Uterus (tissue), 2 donors: Measurements from ENCODE around the gene CAMK1.

Experiments used
- POLR2A ChIP-seq, 2 donors: fragments of 450-650 bp; IDR thresholded peaks; one replicate each; pipeline ENCODE4 v1.6.1; 2016; ENCODE audit warnings: antibody characterized with exemption in 2 of 2, mild to moderate bottlenecking in 1 of 2, moderate library complexity in 1 of 2
- TF ChIP-seq, protein P1 (sequence below), 4 experiments: fragments of 200-600 bp in 2 of 4; fragments of 450-650 bp in 2 of 4; sonication (generic) in 2 of 4; IDR thresholded peaks; one replicate each; pipeline ENCODE4 v1.5.1; 2016 to 2019; ENCODE audit warnings: antibody characterized with exemption in 4 of 4, mild to moderate bottlenecking in 2 of 4, moderate library complexity in 1 of 4

DNA sequence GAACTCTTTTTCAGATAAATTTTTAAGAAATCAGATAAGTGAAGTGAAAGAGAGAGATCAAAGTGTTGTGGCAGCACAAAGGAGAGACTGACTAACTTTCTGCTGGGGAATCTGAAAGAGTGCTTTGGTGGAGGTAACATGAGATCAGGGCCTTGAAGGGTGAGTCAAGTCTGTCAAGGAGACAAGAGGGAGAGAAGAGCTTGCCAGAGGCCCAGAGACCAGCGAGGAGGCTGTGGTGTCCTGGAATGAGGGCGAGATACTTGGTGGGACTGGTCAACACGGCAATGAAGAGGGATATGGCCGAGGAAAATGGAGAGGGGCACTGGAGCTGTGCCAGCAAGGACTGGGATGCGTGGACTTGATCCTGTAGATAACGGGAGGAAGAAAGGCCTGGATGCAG lies 18.0 kb upstream of the CAMK1 start:
- TF ChIP-seq, protein P1, sequence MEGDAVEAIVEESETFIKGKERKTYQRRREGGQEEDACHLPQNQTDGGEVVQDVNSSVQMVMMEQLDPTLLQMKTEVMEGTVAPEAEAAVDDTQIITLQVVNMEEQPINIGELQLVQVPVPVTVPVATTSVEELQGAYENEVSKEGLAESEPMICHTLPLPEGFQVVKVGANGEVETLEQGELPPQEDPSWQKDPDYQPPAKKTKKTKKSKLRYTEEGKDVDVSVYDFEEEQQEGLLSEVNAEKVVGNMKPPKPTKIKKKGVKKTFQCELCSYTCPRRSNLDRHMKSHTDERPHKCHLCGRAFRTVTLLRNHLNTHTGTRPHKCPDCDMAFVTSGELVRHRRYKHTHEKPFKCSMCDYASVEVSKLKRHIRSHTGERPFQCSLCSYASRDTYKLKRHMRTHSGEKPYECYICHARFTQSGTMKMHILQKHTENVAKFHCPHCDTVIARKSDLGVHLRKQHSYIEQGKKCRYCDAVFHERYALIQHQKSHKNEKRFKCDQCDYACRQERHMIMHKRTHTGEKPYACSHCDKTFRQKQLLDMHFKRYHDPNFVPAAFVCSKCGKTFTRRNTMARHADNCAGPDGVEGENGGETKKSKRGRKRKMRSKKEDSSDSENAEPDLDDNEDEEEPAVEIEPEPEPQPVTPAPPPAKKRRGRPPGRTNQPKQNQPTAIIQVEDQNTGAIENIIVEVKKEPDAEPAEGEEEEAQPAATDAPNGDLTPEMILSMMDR (IDR thresholded peaks at IDR 0.05): no peak
- no peak for TF ChIP-seq POLR2A (IDR thresholded peaks at IDR 0.05)
